Immature natural killer cell (primary cell): ENCODE results near the gene FBXW4. TPM values are rescaled to one million over a fixed set of nuclear protein-coding genes. Genes with fewer than 3 reads are reported as not detected.

ENCODE experiments used
- DNase-seq, 3 donors: peaks; one replicate each; pipeline ENCODE4 v3.0.0; 2022; ENCODE audit warnings: mixed read lengths in 1 of 3
- H3K27ac Mint-ChIP-seq, 6 donors: one replicate each; pipeline ENCODE4 v1.8.0; 2020; ENCODE audit warnings: mixed read lengths in 6 of 6, mild to moderate bottlenecking in 5 of 6, inconsistent platforms in 4 of 6, moderate library complexity in 3 of 6
- H3K27me3 Mint-ChIP-seq, 3 donors: one replicate each; pipeline ENCODE4 v1.8.0; 2020 to 2021; ENCODE audit warnings: low read depth in 3 of 3, mild to moderate bottlenecking in 3 of 3, mixed read lengths in 3 of 3, moderate library complexity in 3 of 3, inconsistent platforms in 1 of 3
- H3K36me3 Mint-ChIP-seq, 3 donors: one replicate each; pipeline ENCODE4 v1.8.0; 2020; ENCODE audit warnings: mixed read lengths in 3 of 3, inconsistent platforms in 2 of 3, mild to moderate bottlenecking in 2 of 3
- H3K4me1 Mint-ChIP-seq, 2 donors: one replicate each; pipeline ENCODE4 v1.8.0; 2020; ENCODE audit warnings: inconsistent platforms in 2 of 2, mild to moderate bottlenecking in 2 of 2, mixed read lengths in 2 of 2, moderate library complexity in 1 of 2
- H3K4me3 Mint-ChIP-seq, 5 donors: one replicate each; pipeline ENCODE4 v1.8.0; 2020; ENCODE audit warnings: mild to moderate bottlenecking in 5 of 5, mixed read lengths in 5 of 5, inconsistent platforms in 3 of 5, moderate library complexity in 3 of 5
- H3K9me3 Mint-ChIP-seq, 6 donors: one replicate each; pipeline ENCODE4 v1.8.0; 2020; ENCODE audit warnings: mild to moderate bottlenecking in 6 of 6, mixed read lengths in 6 of 6, inconsistent platforms in 4 of 6, moderate library complexity in 3 of 6
- polyA plus RNA-seq, 3 donors: library from polyadenylated mRNA; unstranded; fragments of 300-500 nt; fragmentation: Illumina TruSeq; gene quantifications; one replicate each; pipeline ENCODE4 v1.2.3, GENCODE V29; 2021

Gene FBXW4
- polyA plus RNA-seq, 3 donors from 2014 or later: 3.8 to 9.7 (median 6.1) TPM

GRCh38 chr10:101616415-101617101 is 78.4 kb downstream of the FBXW4 start:
- Mint-ChIP-seq H3K4me3 (no peak overlapping the region), H3K27ac (peak overlapping the region in 3 of 6 donors; percentile 2 to 58 (median 10)), H3K4me1 (peaks cover under 1 to 4% of the 10 kb centered on the region in 2 donors), H3K9me3 (no peaks in the 10 kb centered on the region), H3K27me3 (peaks cover 0 to 1% (median 0%) of the 10 kb centered on the region in 3 donors), H3K36me3 (peaks cover 5 to 10% (median 7%) of the 10 kb centered on the region in 3 donors)
- no peak for DNase-seq

- peaks cover 0 to 4% of the 10 kb centered on the region in 2 donors for H3K4me1 Mint-ChIP-seq
- peak overlapping the region in 1 of 6 donors; percentile 10 for H3K27ac Mint-ChIP-seq
- no peak overlapping the region for H3K4me3 Mint-ChIP-seq
- no peaks in the 10 kb centered on the region for H3K9me3 Mint-ChIP-seq
- DNase-seq: no peak
- H3K36me3 Mint-ChIP-seq: peaks cover 5 to 7% (median 5%) of the 10 kb centered on the region in 3 donors
- H3K27me3 Mint-ChIP-seq: peaks cover 0 to 1% (median 0%) of the 10 kb centered on the region in 3 donors
These were observed 79.3 kb downstream of the FBXW4 start for GRCh38 chr10:101615525-101616116.

GRCh38 chr10:101614663-101615524 is 80.1 kb downstream of the FBXW4 start:
- H3K9me3 Mint-ChIP-seq: no peaks in the 10 kb centered on the region
- H3K4me3 Mint-ChIP-seq: no peak overlapping the region
- DNase-seq: no peak
- H3K27me3 Mint-ChIP-seq: peaks cover 0 to 1% (median 0%) of the 10 kb centered on the region in 3 donors
- H3K4me1 Mint-ChIP-seq: peaks cover 0 to 4% of the 10 kb centered on the region in 2 donors
- H3K36me3 Mint-ChIP-seq: peaks cover 5 to 6% (median 5%) of the 10 kb centered on the region in 3 donors
- H3K27ac Mint-ChIP-seq: no peak overlapping the region

- peaks cover 7 to 11% (median 8%) of the 10 kb centered on the region in 3 donors for H3K36me3 Mint-ChIP-seq
These were observed 81.3 kb downstream of the FBXW4 start for GRCh38 chr10:101613646-101614045.

GRCh38 chr10:101612872-101613271 is 82.1 kb downstream of the FBXW4 start:
- H3K36me3 Mint-ChIP-seq: peaks cover 8 to 12% (median 8%) of the 10 kb centered on the region in 3 donors
- peaks cover 0 to 4% (median 0%) of the 10 kb centered on the region in 3 donors for H3K27me3 Mint-ChIP-seq
- DNase-seq: no peak
- H3K27ac Mint-ChIP-seq: no peak overlapping the region
- H3K4me1 Mint-ChIP-seq: no peaks in the 10 kb centered on the region
- H3K9me3 Mint-ChIP-seq: no peaks in the 10 kb centered on the region
- no peak overlapping the region for H3K4me3 Mint-ChIP-seq

More at GRCh38 chr10:101613646-101614045, 81.3 kb downstream of the FBXW4 start:
- H3K4me3 Mint-ChIP-seq: no peak overlapping the region
- H3K27ac Mint-ChIP-seq: no peak overlapping the region
- peaks cover 0 to 4% of the 10 kb centered on the region in 2 donors for H3K4me1 Mint-ChIP-seq
- H3K9me3 Mint-ChIP-seq: no peaks in the 10 kb centered on the region
- DNase-seq: no peak
- H3K27me3 Mint-ChIP-seq: peaks cover 0 to 2% (median 0%) of the 10 kb centered on the region in 3 donors

- H3K27ac Mint-ChIP-seq: peak overlapping the region in 1 of 6 donors; percentile 55
- H3K9me3 Mint-ChIP-seq: no peaks in the 10 kb centered on the region
- peaks cover 0 to 4% (median 0%) of the 10 kb centered on the region in 3 donors for H3K27me3 Mint-ChIP-seq
These were observed 82.9 kb downstream of the FBXW4 start for GRCh38 chr10:101612086-101612485.

GRCh38 chr10:101611096-101611905 is 83.7 kb downstream of the FBXW4 start:
- Mint-ChIP-seq H3K4me1 (no peaks in the 10 kb centered on the region), H3K4me3 (no peak overlapping the region), H3K36me3 (peaks cover 5 to 10% (median 6%) of the 10 kb centered on the region in 3 donors), H3K27ac (peak overlapping the region in 5 of 6 donors; percentile 5 to 81 (median 55)), H3K27me3 (peaks cover 0 to 4% (median 0%) of the 10 kb centered on the region in 3 donors), H3K9me3 (no peaks in the 10 kb centered on the region)
- no peak for DNase-seq

More at GRCh38 chr10:101612086-101612485, 82.9 kb downstream of the FBXW4 start:
- Mint-ChIP-seq H3K36me3 (peaks cover 3 to 8% (median 7%) of the 10 kb centered on the region in 3 donors), H3K4me1 (no peaks in the 10 kb centered on the region), H3K4me3 (no peak overlapping the region)
- DNase-seq: no peak

- Mint-ChIP-seq H3K27ac (peak overlapping the region in 1 of 6 donors; percentile 11), H3K4me3 (no peak overlapping the region), H3K27me3 (peaks cover 0 to 4% (median 0%) of the 10 kb centered on the region in 3 donors), H3K9me3 (no peaks in the 10 kb centered on the region), H3K4me1 (no peaks in the 10 kb centered on the region), H3K36me3 (peaks cover 3 to 10% (median 6%) of the 10 kb centered on the region in 3 donors)
- DNase-seq: no peak
These were observed 85.5 kb downstream of the FBXW4 start for GRCh38 chr10:101609481-101609880.

GRCh38 chr10:101607124-101607523 is 87.8 kb downstream of the FBXW4 start:
- H3K4me1 Mint-ChIP-seq: no peaks in the 10 kb centered on the region
- DNase-seq: no peak
- peaks cover 3 to 10% (median 9%) of the 10 kb centered on the region in 3 donors for H3K36me3 Mint-ChIP-seq
- H3K4me3 Mint-ChIP-seq: no peak overlapping the region
- no peaks in the 10 kb centered on the region for H3K9me3 Mint-ChIP-seq
- peaks cover 0 to 4% (median 0%) of the 10 kb centered on the region in 3 donors for H3K27me3 Mint-ChIP-seq
- no peak overlapping the region for H3K27ac Mint-ChIP-seq

GRCh38 chr10:101602761-101603398 is 92.1 kb downstream of the FBXW4 start:
- no peak overlapping the region for H3K4me3 Mint-ChIP-seq
- H3K27me3 Mint-ChIP-seq: peaks cover 0 to 2% (median 2%) of the 10 kb centered on the region in 3 donors
- DNase-seq: peak; percentile 10 to 34 (median 29)
- no peaks in the 10 kb centered on the region for H3K4me1 Mint-ChIP-seq
- no peaks in the 10 kb centered on the region for H3K9me3 Mint-ChIP-seq
- peaks cover 0 to 6% (median 3%) of the 10 kb centered on the region in 3 donors for H3K36me3 Mint-ChIP-seq
- peak overlapping the region in 1 of 6 donors; percentile 45 for H3K27ac Mint-ChIP-seq

- DNase-seq: no peak
- Mint-ChIP-seq H3K27ac (no peak overlapping the region), H3K4me3 (no peak overlapping the region), H3K36me3 (peaks cover 0 to 5% (median 2%) of the 10 kb centered on the region in 3 donors), H3K9me3 (no peaks in the 10 kb centered on the region), H3K27me3 (peaks cover 2 to 3% (median 2%) of the 10 kb centered on the region in 3 donors), H3K4me1 (no peaks in the 10 kb centered on the region)
These were observed 93.4 kb downstream of the FBXW4 start for GRCh38 chr10:101601541-101601940.

- H3K9me3 Mint-ChIP-seq: no peaks in the 10 kb centered on the region
- no peaks in the 10 kb centered on the region for H3K4me1 Mint-ChIP-seq
- H3K27me3 Mint-ChIP-seq: peaks cover 2 to 9% (median 7%) of the 10 kb centered on the region in 3 donors
- DNase-seq: no peak
- H3K4me3 Mint-ChIP-seq: no peak overlapping the region
- no peak overlapping the region for H3K27ac Mint-ChIP-seq
- no peaks in the 10 kb centered on the region for H3K36me3 Mint-ChIP-seq
These were observed 97.7 kb downstream of the FBXW4 start for GRCh38 chr10:101597091-101597900.
